ENCODE data around the gene PDE6D.

Gene PDE6D

DNA sequence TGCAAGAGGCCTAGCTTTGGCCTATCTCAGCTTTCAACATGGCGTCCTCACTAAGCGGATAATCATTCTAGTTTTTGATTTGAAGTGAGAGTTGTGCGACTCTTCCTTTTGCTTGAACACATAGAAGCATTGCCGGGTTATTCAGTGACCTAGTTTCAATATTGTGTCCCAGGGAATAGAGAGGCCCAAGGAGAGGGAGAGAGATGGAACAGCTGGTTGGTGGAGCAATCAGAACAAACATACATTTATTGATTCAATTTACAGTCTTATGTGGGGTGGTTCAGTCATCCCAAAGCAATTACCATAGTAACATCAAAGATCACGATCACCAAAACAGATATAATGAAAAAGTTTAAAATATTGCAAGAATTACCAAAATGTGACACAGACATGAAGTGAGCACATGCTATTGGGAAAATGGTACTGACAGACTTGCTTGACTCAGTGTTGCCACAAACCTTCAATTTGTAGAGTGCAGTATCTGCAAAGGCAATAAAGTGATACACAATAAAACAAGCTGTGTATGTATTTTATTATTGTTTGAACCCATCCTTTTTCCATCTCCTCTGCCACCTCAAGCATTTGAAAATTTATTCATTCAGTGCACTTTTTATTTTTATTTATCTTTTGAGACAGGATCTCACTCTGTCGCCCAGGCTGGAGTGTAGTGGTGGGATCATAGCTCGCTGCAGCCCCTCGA lies 35.4 kb upstream of the PDE6D start:
- H3K4me3 ChIP-seq (ENCODE audit: insufficient read depth in 1 of 2, low read depth in 1 of 2, low read length in 2 of 2): no peak overlapping the region
- H3K4me2 ChIP-seq (ENCODE audit: low read length, poor library complexity, severe bottlenecking): no peak overlapping the region
- H3K4ac ChIP-seq (ENCODE audit: low read depth in 1 of 2, low read length in 2 of 2): no peak overlapping the region
- H4K8ac ChIP-seq (ENCODE audit: low read length): no peak overlapping the region
- H3K23ac ChIP-seq (ENCODE audit: low read length in 2 of 2): no peak overlapping the region
- H3K9me3 ChIP-seq (ENCODE audit: control insufficient read depth, low read length): no peaks in the 10 kb centered on the region
- H2AK5ac ChIP-seq (ENCODE audit: low read length, severe bottlenecking): no peak overlapping the region
- no peaks in the 10 kb centered on the region for H3K4me1 ChIP-seq (ENCODE audit: control insufficient read depth, insufficient read depth, low read depth, low read length)
- no peaks in the 10 kb centered on the region for H3K27me3 ChIP-seq (ENCODE audit: control insufficient read depth in 1 of 2, insufficient read depth in 1 of 2, low read length in 2 of 2)
- no peak overlapping the region for H3K9ac ChIP-seq (ENCODE audit: low read length)
- H2BK15ac ChIP-seq (ENCODE audit: low read depth, poor library complexity, severe bottlenecking): no peak overlapping the region
- H3K79me1 ChIP-seq (replicated peaks; ENCODE audit: low read length, poor library complexity, severe bottlenecking): peaks cover 1% of the 10 kb centered on the region
- H3K18ac ChIP-seq (ENCODE audit: low read depth in 1 of 2, low read length in 2 of 2): no peak overlapping the region
- no peak overlapping the region for H3K27ac ChIP-seq (ENCODE audit: low read length, poor library complexity, severe bottlenecking)
- peaks cover 8 to 23% of the 10 kb centered on the region in 2 experiments for H3K36me3 ChIP-seq (ENCODE audit: control insufficient read depth in 1 of 2, insufficient read depth in 2 of 2, low read depth in 1 of 2, low read length in 2 of 2)
- H4K91ac ChIP-seq (ENCODE audit: low read length): no peak overlapping the region
- no peak overlapping the region for H2AFZ ChIP-seq (ENCODE audit: low read depth, low read length)
- DNase-seq: no peak
- no peak overlapping the region for H3K14ac ChIP-seq (ENCODE audit: low read length in 2 of 2)
- no peak overlapping the region for H2BK120ac ChIP-seq (ENCODE audit: low read depth, low read length)
- H2BK5ac ChIP-seq (ENCODE audit: low read depth, low read length, poor library complexity, severe bottlenecking): no peak overlapping the region
- no peak overlapping the region for H2BK12ac ChIP-seq (ENCODE audit: low read length in 2 of 2)
- WGBS: 75% methylated on average over 6 of the region's 8 CpGs

DNA sequence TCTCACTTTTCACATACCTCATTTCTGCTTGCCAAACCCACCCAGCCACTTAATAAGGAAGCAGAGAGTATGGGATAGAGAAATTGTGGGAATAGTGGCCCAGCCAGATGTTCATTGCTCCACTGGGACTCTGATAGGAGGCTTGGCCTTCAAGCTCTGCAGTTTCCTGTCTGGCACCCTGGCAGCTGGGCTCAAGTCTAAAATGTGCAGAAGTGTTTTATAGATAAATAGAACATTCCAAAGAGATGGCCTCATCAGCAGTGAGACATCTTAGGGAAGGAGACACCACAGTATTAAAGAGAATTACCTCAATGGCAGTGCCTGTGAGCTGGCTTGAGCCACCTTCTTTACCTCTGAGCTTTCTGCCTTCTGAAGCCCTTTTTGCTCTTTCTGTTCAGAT lies 29.8 kb upstream of the PDE6D start:
- Histone ChIP-seq H3K4me3 (ENCODE audit: insufficient read depth in 1 of 2, low read depth in 1 of 2, low read length in 2 of 2) (no peak overlapping the region), H3K9me3 (ENCODE audit: control insufficient read depth, low read length) (no peaks in the 10 kb centered on the region), H3K14ac (ENCODE audit: low read length in 2 of 2) (no peak overlapping the region), H2AFZ (ENCODE audit: low read depth, low read length) (no peak overlapping the region), H3K9ac (ENCODE audit: low read length) (no peak overlapping the region), H2BK12ac (ENCODE audit: low read length in 2 of 2) (no peak overlapping the region), H2BK5ac (ENCODE audit: low read depth, low read length, poor library complexity, severe bottlenecking) (no peak overlapping the region), H3K4me2 (ENCODE audit: low read length, poor library complexity, severe bottlenecking) (no peak overlapping the region), H3K4ac (ENCODE audit: low read depth in 1 of 2, low read length in 2 of 2) (no peak overlapping the region), H4K91ac (ENCODE audit: low read length) (no peak overlapping the region), H3K4me1 (ENCODE audit: control insufficient read depth, insufficient read depth, low read depth, low read length) (peaks cover 6% of the 10 kb centered on the region), H3K79me1 (replicated peaks; ENCODE audit: low read length, poor library complexity, severe bottlenecking) (peaks cover 12% of the 10 kb centered on the region), H3K18ac (ENCODE audit: low read depth in 1 of 2, low read length in 2 of 2) (no peak overlapping the region), H3K27me3 (ENCODE audit: control insufficient read depth in 1 of 2, insufficient read depth in 1 of 2, low read length in 2 of 2) (no peaks in the 10 kb centered on the region), H3K23ac (ENCODE audit: low read length in 2 of 2) (no peak overlapping the region), H2BK15ac (ENCODE audit: low read depth, poor library complexity, severe bottlenecking) (no peak overlapping the region), H2AK5ac (ENCODE audit: low read length, severe bottlenecking) (no peak overlapping the region), H3K36me3 (ENCODE audit: control insufficient read depth in 1 of 2, insufficient read depth in 2 of 2, low read depth in 1 of 2, low read length in 2 of 2) (peaks cover 36 to 72% of the 10 kb centered on the region in 2 experiments), H4K8ac (ENCODE audit: low read length) (no peak overlapping the region), H3K27ac (ENCODE audit: low read length, poor library complexity, severe bottlenecking) (peak overlapping the region; percentile 30), H2BK120ac (ENCODE audit: low read depth, low read length) (no peak overlapping the region)
- peak; percentile 69 for DNase-seq

DNA sequence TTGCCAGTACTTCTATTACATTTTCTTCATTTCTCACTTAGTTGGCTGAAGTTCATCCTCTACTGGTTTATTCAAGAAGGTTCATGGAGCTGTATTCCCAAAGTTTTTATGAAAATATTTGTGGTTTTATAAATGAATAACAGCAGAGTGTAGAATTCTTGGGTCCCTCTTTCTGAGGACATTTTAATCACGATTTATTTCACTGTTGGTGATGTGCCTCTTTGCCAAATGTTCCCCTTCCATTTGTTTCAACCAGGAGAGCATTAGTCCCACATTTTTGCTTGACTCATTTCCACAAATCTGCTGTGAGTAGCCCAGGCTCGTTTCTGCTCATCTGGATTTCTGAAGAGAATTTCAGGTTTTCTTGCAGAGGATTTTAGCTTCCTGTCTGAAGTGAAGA lies 25.9 kb upstream of the PDE6D start:
- no peak overlapping the region for H3K23ac ChIP-seq (ENCODE audit: low read length in 2 of 2)
- H2AFZ ChIP-seq (ENCODE audit: low read depth, low read length): no peak overlapping the region
- DNase-seq: no peak
- no peak overlapping the region for H2BK15ac ChIP-seq (ENCODE audit: low read depth, poor library complexity, severe bottlenecking)
- WGBS: 93% methylated on average over 2 of the region's 2 CpGs
- H4K91ac ChIP-seq (ENCODE audit: low read length): no peak overlapping the region
- H3K27me3 ChIP-seq (ENCODE audit: control insufficient read depth in 1 of 2, insufficient read depth in 1 of 2, low read length in 2 of 2): no peaks in the 10 kb centered on the region
- no peak overlapping the region for H3K4ac ChIP-seq (ENCODE audit: low read depth in 1 of 2, low read length in 2 of 2)
- peaks cover 6% of the 10 kb centered on the region for H3K4me1 ChIP-seq (ENCODE audit: control insufficient read depth, insufficient read depth, low read depth, low read length)
- peaks cover 31% of the 10 kb centered on the region for H3K79me1 ChIP-seq (replicated peaks; ENCODE audit: low read length, poor library complexity, severe bottlenecking)
- no peak overlapping the region for H3K4me3 ChIP-seq (ENCODE audit: insufficient read depth in 1 of 2, low read depth in 1 of 2, low read length in 2 of 2)
- H3K9me3 ChIP-seq (ENCODE audit: control insufficient read depth, low read length): no peaks in the 10 kb centered on the region
- no peak overlapping the region for H2BK120ac ChIP-seq (ENCODE audit: low read depth, low read length)
- peaks cover 46 to 65% of the 10 kb centered on the region in 2 experiments for H3K36me3 ChIP-seq (ENCODE audit: control insufficient read depth in 1 of 2, insufficient read depth in 2 of 2, low read depth in 1 of 2, low read length in 2 of 2)
- no peak overlapping the region for H2AK5ac ChIP-seq (ENCODE audit: low read length, severe bottlenecking)
- H3K18ac ChIP-seq (ENCODE audit: low read depth in 1 of 2, low read length in 2 of 2): no peak overlapping the region
- no peak overlapping the region for H3K4me2 ChIP-seq (ENCODE audit: low read length, poor library complexity, severe bottlenecking)
- no peak overlapping the region for H4K8ac ChIP-seq (ENCODE audit: low read length)
- no peak overlapping the region for H3K14ac ChIP-seq (ENCODE audit: low read length in 2 of 2)
- H2BK5ac ChIP-seq (ENCODE audit: low read depth, low read length, poor library complexity, severe bottlenecking): no peak overlapping the region
- no peak overlapping the region for H3K27ac ChIP-seq (ENCODE audit: low read length, poor library complexity, severe bottlenecking)
- H2BK12ac ChIP-seq (ENCODE audit: low read length in 2 of 2): no peak overlapping the region
- H3K9ac ChIP-seq (ENCODE audit: low read length): no peak overlapping the region

DNA sequence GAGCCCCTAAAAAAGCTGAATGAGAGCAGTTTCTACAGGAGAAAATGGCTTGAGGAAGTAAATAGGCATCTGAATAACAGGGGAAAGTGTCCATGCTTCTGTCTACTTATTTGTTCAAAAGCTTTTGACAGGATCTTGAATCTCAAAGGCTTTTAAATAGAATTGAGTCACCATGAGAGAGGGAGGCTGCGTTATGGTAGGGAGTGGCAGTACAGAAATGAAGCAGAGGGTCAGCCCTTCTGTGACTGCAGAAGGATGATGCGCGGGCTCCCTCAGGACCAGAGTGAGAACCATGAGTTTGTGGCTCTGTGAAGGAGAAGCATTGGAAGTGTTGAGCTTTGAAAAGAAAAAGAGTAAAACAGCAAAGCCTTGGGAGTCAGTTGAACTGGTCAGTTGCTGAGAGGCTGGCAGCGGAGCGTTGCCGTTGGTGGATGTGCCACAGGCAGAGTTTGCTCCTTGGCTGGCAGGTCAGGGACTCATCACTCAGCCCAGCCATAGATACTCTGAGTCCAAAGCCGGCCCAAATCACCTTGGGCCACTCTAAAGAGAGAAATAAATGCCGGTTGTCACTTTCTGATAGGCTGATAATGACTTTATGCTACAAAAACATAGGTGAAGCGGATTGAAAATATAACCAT lies 22.5 kb upstream of the PDE6D start:
- H2AK5ac ChIP-seq (ENCODE audit: low read length, severe bottlenecking): no peak overlapping the region
- no peak overlapping the region for H2AFZ ChIP-seq (ENCODE audit: low read depth, low read length)
- DNase-seq: no peak
- H3K4me3 ChIP-seq (ENCODE audit: insufficient read depth in 1 of 2, low read depth in 1 of 2, low read length in 2 of 2): no peak overlapping the region
- peaks cover 45 to 70% of the 10 kb centered on the region in 2 experiments for H3K36me3 ChIP-seq (ENCODE audit: control insufficient read depth in 1 of 2, insufficient read depth in 2 of 2, low read depth in 1 of 2, low read length in 2 of 2)
- no peak overlapping the region for H4K91ac ChIP-seq (ENCODE audit: low read length)
- peaks cover 41% of the 10 kb centered on the region for H3K79me1 ChIP-seq (replicated peaks; ENCODE audit: low read length, poor library complexity, severe bottlenecking)
- H2BK15ac ChIP-seq (ENCODE audit: low read depth, poor library complexity, severe bottlenecking): peak overlapping the region; percentile 40
- H3K23ac ChIP-seq (ENCODE audit: low read length in 2 of 2): no peak overlapping the region
- no peak overlapping the region for H3K4ac ChIP-seq (ENCODE audit: low read depth in 1 of 2, low read length in 2 of 2)
- H3K9me3 ChIP-seq (ENCODE audit: control insufficient read depth, low read length): no peaks in the 10 kb centered on the region
- no peak overlapping the region for H2BK5ac ChIP-seq (ENCODE audit: low read depth, low read length, poor library complexity, severe bottlenecking)
- no peak overlapping the region for H2BK12ac ChIP-seq (ENCODE audit: low read length in 2 of 2)
- no peak overlapping the region for H3K4me2 ChIP-seq (ENCODE audit: low read length, poor library complexity, severe bottlenecking)
- H2BK120ac ChIP-seq (ENCODE audit: low read depth, low read length): no peak overlapping the region
- no peak overlapping the region for H3K27ac ChIP-seq (ENCODE audit: low read length, poor library complexity, severe bottlenecking)
- no peaks in the 10 kb centered on the region for H3K4me1 ChIP-seq (ENCODE audit: control insufficient read depth, insufficient read depth, low read depth, low read length)
- no peak overlapping the region for H4K8ac ChIP-seq (ENCODE audit: low read length)
- 98% methylated on average over 9 of the region's 9 CpGs for WGBS
- H3K27me3 ChIP-seq (ENCODE audit: control insufficient read depth in 1 of 2, insufficient read depth in 1 of 2, low read length in 2 of 2): no peaks in the 10 kb centered on the region
- H3K18ac ChIP-seq (ENCODE audit: low read depth in 1 of 2, low read length in 2 of 2): no peak overlapping the region
- no peak overlapping the region for H3K14ac ChIP-seq (ENCODE audit: low read length in 2 of 2)
- no peak overlapping the region for H3K9ac ChIP-seq (ENCODE audit: low read length)

All from mesenchymal stem cell (in vitro differentiated cells and primary cell).